ENCODE data around the gene SLC17A1.
"Not testable (repeated sequence)": the region's sequence is repeated elsewhere in the genome, so short reads cannot be mapped to it uniquely, and the experiment has no call there.

Gene SLC17A1

GRCh38 chr6:25756382-25757363, 75.2 kb downstream of the SLC17A1 start:
- DNase-seq (ENCODE audit: low read depth) = no peak

DNA sequence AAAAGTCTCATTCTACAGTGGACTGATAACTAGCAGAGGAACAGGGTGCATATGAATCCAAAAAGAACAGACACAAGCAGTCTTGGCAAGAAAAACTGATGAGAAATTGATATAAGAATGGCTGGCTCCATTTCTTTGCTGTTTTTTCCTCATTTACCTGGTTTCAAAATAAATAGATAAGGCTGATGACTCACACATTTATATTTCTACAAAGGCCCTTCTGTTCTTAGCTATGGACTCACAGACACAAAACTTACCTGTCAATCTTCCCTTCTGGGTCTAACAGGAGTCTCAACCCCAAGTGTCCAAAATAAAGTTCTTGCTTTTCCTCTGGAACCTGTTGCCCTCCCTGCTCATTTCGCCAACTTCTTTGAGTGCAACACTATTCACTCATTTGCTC, 76.4 kb downstream of the SLC17A1 start:
- DNase-seq (ENCODE audit: low read depth) = no peak

DNA sequence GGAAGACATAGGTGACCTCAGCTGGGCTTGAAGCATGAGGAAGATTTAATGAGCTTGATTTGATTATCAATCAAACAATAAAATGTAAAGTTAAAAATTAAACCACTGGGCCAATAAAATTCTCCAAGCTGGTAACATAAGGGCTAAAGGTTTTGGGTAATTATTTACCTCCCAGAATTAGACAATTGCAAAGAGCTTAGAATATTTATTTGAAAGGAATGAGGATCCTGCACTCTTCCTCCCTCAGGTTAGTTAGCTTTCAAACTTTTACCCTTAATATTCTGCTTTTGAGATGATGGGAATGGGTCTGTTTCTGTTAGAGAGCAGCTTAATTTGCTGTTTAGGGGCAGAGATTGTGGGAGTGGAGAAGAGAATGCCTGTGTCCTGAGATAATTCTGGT, 77.3 kb downstream of the SLC17A1 start, which contains the start of gene SLC17A4:
Gene SLC17A4, plus strand, starts transcription at position 208 of the 400 bp plus-strand sequence. CDS start 7,221 bp downstream, outside the sequence.
- no peak for DNase-seq (ENCODE audit: low read depth)

GRCh38 chr6:25753079-25753478, 78.8 kb downstream of the SLC17A1 start:
- no peak for DNase-seq (ENCODE audit: low read depth)

GRCh38 chr6:25750906-25751305, 80.9 kb downstream of the SLC17A1 start:
- DNase-seq (ENCODE audit: low read depth) = no peak

DNA sequence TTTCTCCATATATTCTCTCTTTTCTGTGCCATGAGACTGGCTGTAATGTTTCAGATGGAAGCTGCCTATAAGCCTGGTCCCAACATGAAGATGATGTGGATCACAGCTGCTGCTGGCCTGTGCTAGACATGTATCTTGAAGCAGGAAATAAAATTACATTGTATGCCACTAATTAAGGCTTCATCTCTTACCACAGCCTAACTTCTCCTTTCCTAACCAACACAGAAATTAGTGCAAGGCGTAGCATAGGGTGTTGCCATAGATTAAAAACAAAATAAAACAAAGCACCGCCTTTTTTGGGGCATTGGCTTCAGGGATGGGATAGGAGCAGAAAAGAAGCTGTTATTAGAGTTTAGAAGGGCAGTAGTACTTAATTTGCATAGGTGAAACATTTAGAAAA, 82.0 kb downstream of the SLC17A1 start:
- DNase-seq (ENCODE audit: low read depth) = no peak

DNA sequence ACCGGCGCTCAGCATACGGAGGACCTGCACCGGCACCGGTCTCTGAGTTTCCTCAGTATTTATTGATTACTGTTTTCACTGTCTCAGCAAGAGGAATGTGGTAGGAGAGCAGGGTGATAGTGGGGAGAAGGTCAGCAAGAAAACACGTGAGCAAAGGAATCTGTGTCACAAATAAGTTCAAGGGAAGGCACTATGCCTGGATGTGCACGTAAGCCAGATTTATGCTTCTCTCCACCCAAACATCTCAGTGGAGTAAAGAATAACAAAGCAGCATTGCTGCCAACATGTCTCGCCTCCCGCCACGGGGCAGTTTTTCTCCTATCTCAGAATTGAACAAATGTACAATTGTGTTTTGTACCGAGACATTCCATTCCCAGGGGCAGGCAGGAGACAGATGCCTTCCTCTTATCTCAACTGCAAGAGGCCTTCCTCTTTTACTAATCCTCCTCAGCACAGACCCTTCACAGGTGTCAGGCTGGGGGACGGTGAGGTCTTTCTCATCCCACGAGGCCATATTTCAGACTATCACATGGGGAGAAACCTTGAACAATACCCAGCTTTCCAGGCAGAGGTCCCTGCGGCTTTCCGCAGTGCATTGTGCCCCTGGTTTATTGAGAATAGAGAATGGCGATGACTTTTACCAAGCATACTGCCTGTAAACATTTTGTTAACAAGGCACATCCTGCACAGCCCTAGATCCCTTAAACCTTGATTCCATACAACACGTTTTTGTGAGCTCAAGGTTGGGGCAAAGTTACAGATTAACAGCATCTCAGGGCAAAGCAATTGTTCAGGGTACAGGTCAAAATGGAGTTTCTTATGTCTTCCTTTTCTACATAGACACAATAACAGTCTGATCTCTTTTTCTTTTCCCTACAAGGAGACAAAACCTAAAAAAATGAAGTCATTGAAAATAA, 83.0 kb downstream of the SLC17A1 start:
- DNase-seq (ENCODE audit: low read depth) = not testable (repeated sequence)

DNA sequence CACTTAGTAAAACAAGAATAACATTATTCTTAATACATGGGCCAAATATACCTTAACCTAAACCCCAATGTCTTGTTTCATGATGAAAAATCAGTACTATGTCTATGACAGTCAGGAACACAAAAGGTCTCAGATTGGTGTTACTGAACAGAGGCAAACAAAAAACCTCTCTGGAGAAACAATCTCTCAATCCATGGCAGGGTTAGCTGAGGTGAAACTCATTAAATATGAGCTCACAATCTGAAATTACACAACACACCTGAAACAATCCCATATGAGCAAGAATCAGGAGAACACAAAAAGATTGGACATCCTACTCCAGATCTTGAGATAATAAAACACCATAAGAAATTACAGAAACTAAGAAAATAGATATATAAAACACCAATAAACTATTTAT, 83.8 kb downstream of the SLC17A1 start:
- DNase-seq (ENCODE audit: low read depth) = no peak

- no peak for DNase-seq (ENCODE audit: low read depth)
Observed at GRCh38 chr6:25747477-25747876, 84.4 kb downstream of the SLC17A1 start.

DNA sequence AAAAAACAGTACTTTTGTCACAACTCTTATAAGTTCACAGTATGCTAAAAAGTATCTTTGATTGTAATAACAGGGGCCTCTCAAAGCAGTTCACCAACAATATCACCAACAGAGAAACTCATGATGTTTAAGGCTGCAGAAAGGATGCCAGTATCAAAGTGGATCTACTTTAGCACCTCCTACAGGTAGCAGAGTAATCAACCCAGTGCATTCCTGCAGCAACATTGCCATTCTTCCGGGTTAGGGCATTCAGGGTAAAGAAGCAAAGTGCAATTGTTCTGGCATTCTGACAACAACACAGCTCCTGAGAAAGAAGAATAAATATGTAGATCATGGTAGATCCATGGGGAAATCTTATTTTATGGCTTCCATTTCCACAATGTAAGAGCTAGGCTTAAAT, 84.9 kb downstream of the SLC17A1 start:
- no peak for DNase-seq (ENCODE audit: low read depth)

DNA sequence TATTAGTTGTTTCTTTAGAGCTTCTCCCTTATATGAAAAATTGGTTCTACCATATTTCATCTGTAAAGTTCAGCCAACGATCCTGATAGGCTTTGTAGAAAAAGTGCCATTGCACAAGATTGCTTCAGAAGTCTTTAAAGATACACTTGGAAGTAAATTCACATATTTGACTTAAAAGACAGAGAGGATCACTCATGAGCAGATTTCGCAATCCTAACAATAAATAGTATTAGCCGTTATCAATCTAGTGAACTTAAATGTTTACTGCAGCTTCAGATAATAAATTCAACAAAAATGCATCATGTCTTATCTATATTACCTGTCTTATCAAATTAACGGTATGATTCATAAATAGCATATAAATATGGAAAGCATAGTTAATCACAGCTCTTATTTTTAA, 86.0 kb downstream of the SLC17A1 start:
- DNase-seq (ENCODE audit: low read depth) = no peak

- DNase-seq (ENCODE audit: low read depth) = no peak
Observed at GRCh38 chr6:25743868-25744267, 88.0 kb downstream of the SLC17A1 start.

DNA sequence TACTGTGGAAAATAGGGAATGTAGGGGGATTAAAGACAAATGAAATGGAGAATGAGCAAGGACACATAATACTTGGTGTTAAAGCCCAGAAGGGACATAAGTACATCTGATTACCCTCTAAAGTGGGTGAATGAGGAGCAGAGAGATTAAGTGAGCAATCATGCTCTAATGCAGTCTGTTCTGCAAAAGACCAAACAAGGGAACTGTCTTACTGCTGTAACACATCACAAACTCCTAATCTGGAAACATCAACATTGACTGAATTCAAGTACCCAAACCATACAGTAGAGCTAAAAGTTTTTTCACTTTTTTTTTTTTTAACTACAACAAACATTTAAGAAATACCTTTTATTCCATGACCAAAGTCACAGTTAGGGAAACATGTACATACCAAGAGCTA, 96.6 kb downstream of the SLC17A1 start:
- no peak for DNase-seq (ENCODE audit: low read depth)
